ENCODE data around the gene ATR. TPM values are rescaled to one million over a fixed set of nuclear protein-coding genes. Genes with fewer than 3 reads are reported as not detected.
"Not testable (repeated sequence)": the region's sequence is repeated elsewhere in the genome, so short reads cannot be mapped to it uniquely, and the experiment has no call there.

ATR gene
- polyA plus RNA-seq, 4 donors: 3.5 to 15.0 (median 7.4) TPM

DNA sequence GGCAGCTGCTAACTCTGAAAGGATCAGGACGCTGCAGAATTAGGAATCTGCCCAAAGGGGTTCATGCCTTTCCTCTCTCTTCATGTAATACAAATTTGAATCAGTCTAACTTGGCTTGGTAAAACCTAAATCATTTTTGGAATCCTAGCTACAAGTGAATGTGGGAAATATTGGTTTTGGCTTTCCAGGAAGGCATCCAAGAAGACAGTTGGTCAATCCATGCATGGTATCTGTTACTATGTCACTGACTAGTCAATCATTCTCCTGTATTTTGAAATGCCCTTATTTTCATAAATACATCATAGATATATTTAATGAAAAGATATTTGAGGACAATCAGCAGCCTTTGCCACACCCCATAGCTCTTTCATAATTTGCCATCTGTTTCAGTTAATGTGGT is 10.2 kb upstream of the ATR start:
- Histone ChIP-seq H3K4me3 (ENCODE audit: low read depth in 1 of 3, low read length in 3 of 3) (no peak overlapping the region), H3K4me1 (ENCODE audit: control insufficient read depth in 3 of 3, insufficient read depth in 2 of 3, low read depth in 1 of 3, low read length in 2 of 3) (no peaks in the 10 kb centered on the region), H3K36me3 (ENCODE audit: control insufficient read depth in 3 of 3, insufficient read depth in 2 of 3, low read depth in 1 of 3, low read length in 3 of 3) (no peaks in the 10 kb centered on the region), H3K27me3 (ENCODE audit: control insufficient read depth in 3 of 3, insufficient read depth in 3 of 3, low read length in 3 of 3) (peaks cover 0 to 2% (median 0%) of the 10 kb centered on the region in 3 donors), H3K9me3 (ENCODE audit: control insufficient read depth in 2 of 2, insufficient read depth in 1 of 2, low read depth in 1 of 2, low read length in 1 of 2) (no peaks in the 10 kb centered on the region), H3K27ac (ENCODE audit: low read depth in 1 of 3, low read length in 2 of 3) (no peak overlapping the region)
- DNase-seq: no peak
- 80 to 96% (median 85%) methylated on average over 1 of the region's 1 CpG for WGBS, 3 donors
- FAIRE-seq: no peak

DNA sequence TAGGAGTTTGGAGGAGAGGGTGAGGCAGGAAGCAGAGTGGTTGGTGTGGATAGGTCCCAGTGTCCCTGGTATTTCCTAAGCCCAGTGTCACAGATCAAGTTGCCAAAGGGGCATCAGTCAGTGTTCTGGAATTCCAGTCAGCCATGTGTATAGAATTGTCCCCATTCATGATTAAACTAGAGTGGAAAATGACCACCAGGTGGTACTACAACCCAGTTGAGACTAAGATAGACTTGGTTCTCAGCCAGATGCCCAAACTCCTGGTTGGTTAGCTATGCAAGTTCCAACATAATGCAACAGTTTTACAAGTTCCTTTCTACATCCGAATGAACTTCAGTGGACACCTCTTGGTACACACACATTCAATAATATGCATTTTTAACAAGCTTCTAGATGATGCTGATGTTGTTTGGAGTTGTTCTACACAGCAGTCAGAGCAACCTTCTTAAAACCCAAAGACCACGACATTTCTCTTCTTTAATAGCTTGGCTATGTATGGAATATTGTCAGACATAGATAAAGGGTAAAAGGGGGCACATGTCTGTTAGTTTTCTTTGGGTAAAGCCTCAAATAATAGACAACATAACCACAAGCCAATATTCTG is 8.4 kb upstream of the ATR start:
- no peaks in the 10 kb centered on the region for H3K36me3 ChIP-seq (ENCODE audit: control insufficient read depth in 3 of 3, insufficient read depth in 2 of 3, low read depth in 1 of 3, low read length in 3 of 3)
- H3K27me3 ChIP-seq (ENCODE audit: control insufficient read depth in 3 of 3, insufficient read depth in 3 of 3, low read length in 3 of 3): peaks cover 0 to 3% (median 2%) of the 10 kb centered on the region in 3 donors
- DNase-seq (peak; percentile 82 to 84), FAIRE-seq (no peak)
- no peaks in the 10 kb centered on the region for H3K9me3 ChIP-seq (ENCODE audit: control insufficient read depth in 2 of 2, insufficient read depth in 1 of 2, low read depth in 1 of 2, low read length in 1 of 2)
- H3K4me3 ChIP-seq (ENCODE audit: low read depth in 1 of 3, low read length in 3 of 3): no peak overlapping the region
- H3K4me1 ChIP-seq (ENCODE audit: control insufficient read depth in 3 of 3, insufficient read depth in 2 of 3, low read depth in 1 of 3, low read length in 2 of 3): no peaks in the 10 kb centered on the region
- 45 to 50% (median 48%) methylated on average over 2 of the region's 2 CpGs for WGBS, 3 donors
- no peak overlapping the region for H3K27ac ChIP-seq (ENCODE audit: low read depth in 1 of 3, low read length in 2 of 3)

DNA sequence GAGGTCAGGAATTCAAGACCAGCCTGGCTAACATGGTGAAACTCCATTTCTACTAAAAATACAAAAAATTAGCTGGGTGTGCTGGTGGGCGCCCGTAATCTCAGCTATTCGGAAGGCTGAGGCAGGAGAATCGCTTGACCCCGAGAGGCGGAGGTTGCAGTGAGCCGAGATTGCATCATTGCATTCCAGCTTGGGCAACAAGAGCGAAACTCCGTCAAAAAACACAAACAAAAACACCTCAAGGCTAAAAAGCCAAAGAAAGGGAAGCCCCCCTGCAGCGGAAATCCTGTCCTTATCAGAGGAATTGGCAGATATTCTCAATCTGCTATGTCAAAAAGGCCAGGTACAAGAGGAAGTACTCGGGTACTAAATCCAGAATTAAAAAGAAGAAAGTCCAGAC is 2.5 kb upstream of the ATR start:
- WGBS, 3 donors: 80 to 84% (median 80%) methylated on average over 11 of the region's 11 CpGs
- H3K36me3 ChIP-seq (ENCODE audit: control insufficient read depth in 3 of 3, insufficient read depth in 2 of 3, low read depth in 1 of 3, low read length in 3 of 3); DNase-seq; H3K27ac ChIP-seq (ENCODE audit: low read depth in 1 of 3, low read length in 2 of 3); H3K27me3 ChIP-seq (ENCODE audit: control insufficient read depth in 3 of 3, insufficient read depth in 3 of 3, low read length in 3 of 3); FAIRE-seq; H3K9me3 ChIP-seq (ENCODE audit: control insufficient read depth in 2 of 2, insufficient read depth in 1 of 2, low read depth in 1 of 2, low read length in 1 of 2); H3K4me3 ChIP-seq (ENCODE audit: low read depth in 1 of 3, low read length in 3 of 3): not testable (repeated sequence)
- peaks cover 0 to 10% (median 4%) of the 10 kb centered on the region in 3 donors for H3K4me1 ChIP-seq (ENCODE audit: control insufficient read depth in 3 of 3, insufficient read depth in 2 of 3, low read depth in 1 of 3, low read length in 2 of 3)

DNA sequence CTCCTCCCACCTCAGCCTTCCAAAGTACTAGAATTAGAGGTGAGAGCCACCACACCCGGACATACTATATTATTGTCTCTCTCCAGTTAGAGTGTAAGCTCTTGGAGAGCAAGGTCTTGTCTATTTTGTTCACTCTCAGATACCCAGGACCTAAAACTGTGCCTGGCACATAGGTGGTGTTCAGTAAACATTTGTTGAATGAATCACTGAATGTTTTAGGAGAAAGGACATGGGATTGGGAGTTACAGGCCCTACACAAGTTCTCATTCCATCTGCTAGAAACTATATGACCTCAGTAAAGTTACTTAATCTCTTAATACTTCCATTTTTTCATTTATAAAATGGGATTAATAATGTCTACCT is 1.5 kb upstream of the ATR start:
- DNase-seq: no peak
- FAIRE-seq: no peak

DNA sequence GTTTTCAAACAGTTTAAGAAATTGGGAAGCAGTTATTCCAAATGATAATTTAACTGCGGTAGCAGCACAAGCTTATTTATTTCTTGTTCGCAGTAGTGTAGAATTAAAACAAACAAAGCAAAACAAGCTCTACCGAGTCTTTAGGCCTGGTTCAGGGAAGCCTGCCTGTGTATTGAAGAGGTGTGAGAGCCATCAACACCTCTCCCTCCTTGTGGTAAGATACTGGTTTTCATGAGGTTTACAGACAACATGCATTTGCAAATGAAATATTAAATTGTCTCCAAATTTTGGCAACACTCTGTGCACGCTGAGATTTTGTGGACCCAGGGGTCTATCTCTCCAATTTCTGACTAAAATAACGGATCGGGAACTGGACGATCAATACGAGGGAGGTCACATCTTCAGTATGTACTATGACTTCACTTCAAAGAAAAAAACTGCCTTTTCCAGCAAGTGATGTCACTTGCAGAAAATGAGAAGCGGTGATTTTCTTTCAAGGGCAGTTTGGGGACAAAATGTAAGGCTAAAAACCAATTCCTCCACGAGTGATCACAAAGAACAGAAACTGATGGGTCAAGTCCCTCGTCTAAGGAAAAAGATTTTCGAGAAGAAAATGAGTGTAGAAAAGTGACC is 721 bp downstream of the ATR start:
- H3K9me3 ChIP-seq (ENCODE audit: control insufficient read depth in 2 of 2, insufficient read depth in 1 of 2, low read depth in 1 of 2, low read length in 1 of 2): no peaks in the 10 kb centered on the region
- H3K36me3 ChIP-seq (ENCODE audit: control insufficient read depth in 3 of 3, insufficient read depth in 2 of 3, low read depth in 1 of 3, low read length in 3 of 3): no peaks in the 10 kb centered on the region
- peaks cover 0 to 4% (median 0%) of the 10 kb centered on the region in 3 donors for H3K27me3 ChIP-seq (ENCODE audit: control insufficient read depth in 3 of 3, insufficient read depth in 3 of 3, low read length in 3 of 3)
- peaks cover 0 to 10% (median 4%) of the 10 kb centered on the region in 3 donors for H3K4me1 ChIP-seq (ENCODE audit: control insufficient read depth in 3 of 3, insufficient read depth in 2 of 3, low read depth in 1 of 3, low read length in 2 of 3)
- no peak for FAIRE-seq
- 2 to 5% (median 5%) methylated on average over 12 of the region's 12 CpGs for WGBS, 3 donors
- H3K27ac ChIP-seq (ENCODE audit: low read depth in 1 of 3, low read length in 2 of 3): peak overlapping the region in 2 of 3 donors; percentile 93 to 100
- no peak for DNase-seq
- peak overlapping the region; percentile 74 to 97 (median 77) for H3K4me3 ChIP-seq (ENCODE audit: low read depth in 1 of 3, low read length in 3 of 3)

More for the DNA sequence above, 1.5 kb upstream of the ATR start:
- Histone ChIP-seq H3K27me3 (ENCODE audit: control insufficient read depth in 3 of 3, insufficient read depth in 3 of 3, low read length in 3 of 3) (peaks cover 0 to 7% (median 0%) of the 10 kb centered on the region in 3 donors), H3K4me3 (ENCODE audit: low read depth in 1 of 3, low read length in 3 of 3) (no peak overlapping the region), H3K9me3 (ENCODE audit: control insufficient read depth in 2 of 2, insufficient read depth in 1 of 2, low read depth in 1 of 2, low read length in 1 of 2) (no peaks in the 10 kb centered on the region), H3K36me3 (ENCODE audit: control insufficient read depth in 3 of 3, insufficient read depth in 2 of 3, low read depth in 1 of 3, low read length in 3 of 3) (no peaks in the 10 kb centered on the region), H3K4me1 (ENCODE audit: control insufficient read depth in 3 of 3, insufficient read depth in 2 of 3, low read depth in 1 of 3, low read length in 2 of 3) (peaks cover 0 to 10% (median 4%) of the 10 kb centered on the region in 3 donors), H3K27ac (ENCODE audit: low read depth in 1 of 3, low read length in 2 of 3) (peak overlapping the region in 1 of 3 donors; percentile 100)
- 89 to 96% (median 91%) methylated on average over 1 of the region's 1 CpG for WGBS, 3 donors

DNA sequence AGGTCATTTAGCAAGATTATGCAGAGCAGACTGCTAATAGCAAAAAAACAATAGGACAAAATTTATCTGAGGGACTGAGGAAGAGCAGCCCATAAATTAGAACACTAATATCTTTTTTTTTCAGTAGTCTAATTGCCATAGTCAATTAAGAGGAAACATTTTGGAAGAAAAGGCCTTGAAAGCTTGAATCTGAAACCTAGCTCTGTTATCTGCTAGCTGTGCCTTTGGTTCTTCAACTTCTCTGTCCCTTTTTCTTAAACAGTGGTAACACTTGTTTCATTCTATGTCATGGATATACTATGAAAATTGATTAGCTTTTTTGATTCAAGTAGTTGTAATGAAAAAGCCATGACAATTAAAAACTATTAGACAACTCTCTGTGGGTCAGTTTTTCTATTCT is 1.7 kb downstream of the ATR start:
- no peak overlapping the region for H3K27ac ChIP-seq (ENCODE audit: low read depth in 1 of 3, low read length in 2 of 3)
- no peak overlapping the region for H3K4me3 ChIP-seq (ENCODE audit: low read depth in 1 of 3, low read length in 3 of 3)
- H3K36me3 ChIP-seq (ENCODE audit: control insufficient read depth in 3 of 3, insufficient read depth in 2 of 3, low read depth in 1 of 3, low read length in 3 of 3): no peaks in the 10 kb centered on the region
- DNase-seq: no peak
- H3K4me1 ChIP-seq (ENCODE audit: control insufficient read depth in 3 of 3, insufficient read depth in 2 of 3, low read depth in 1 of 3, low read length in 2 of 3): peaks cover 0 to 10% (median 4%) of the 10 kb centered on the region in 3 donors
- FAIRE-seq: no peak
- peaks cover 0 to 3% (median 0%) of the 10 kb centered on the region in 3 donors for H3K27me3 ChIP-seq (ENCODE audit: control insufficient read depth in 3 of 3, insufficient read depth in 3 of 3, low read length in 3 of 3)
- no peaks in the 10 kb centered on the region for H3K9me3 ChIP-seq (ENCODE audit: control insufficient read depth in 2 of 2, insufficient read depth in 1 of 2, low read depth in 1 of 2, low read length in 1 of 2)

DNA sequence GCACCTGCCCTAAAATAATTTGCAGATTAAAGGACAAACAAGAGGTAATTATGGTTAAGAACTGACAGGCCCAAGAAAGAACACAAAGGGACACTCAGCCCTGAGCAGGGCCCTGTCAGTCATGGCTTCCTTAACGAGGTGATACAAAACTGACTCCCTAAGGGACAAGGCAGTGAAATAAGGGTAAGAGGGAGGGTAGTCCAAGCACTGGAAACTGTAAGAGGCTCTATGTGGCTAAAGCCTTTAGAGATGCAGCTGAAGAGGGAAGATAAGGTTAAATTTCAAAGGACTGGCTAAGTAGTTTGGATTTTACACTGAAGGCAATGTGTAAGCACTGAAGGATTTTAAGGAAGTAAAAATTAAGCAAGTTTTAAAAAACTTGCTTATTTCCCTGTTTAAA is 3.9 kb downstream of the ATR start:
- peaks cover 0 to 3% (median 0%) of the 10 kb centered on the region in 3 donors for H3K36me3 ChIP-seq (ENCODE audit: control insufficient read depth in 3 of 3, insufficient read depth in 2 of 3, low read depth in 1 of 3, low read length in 3 of 3)
- peaks cover 0 to 9% (median 4%) of the 10 kb centered on the region in 3 donors for H3K4me1 ChIP-seq (ENCODE audit: control insufficient read depth in 3 of 3, insufficient read depth in 2 of 3, low read depth in 1 of 3, low read length in 2 of 3)
- no peaks in the 10 kb centered on the region for H3K9me3 ChIP-seq (ENCODE audit: control insufficient read depth in 2 of 2, insufficient read depth in 1 of 2, low read depth in 1 of 2, low read length in 1 of 2)
- no peak overlapping the region for H3K4me3 ChIP-seq (ENCODE audit: low read depth in 1 of 3, low read length in 3 of 3)
- H3K27ac ChIP-seq (ENCODE audit: low read depth in 1 of 3, low read length in 2 of 3): no peak overlapping the region
- 19 to 52% (median 47%) methylated on average over 1 of the region's 1 CpG for WGBS, 3 donors
- no peak for FAIRE-seq
- no peak for DNase-seq
- H3K27me3 ChIP-seq (ENCODE audit: control insufficient read depth in 3 of 3, insufficient read depth in 3 of 3, low read length in 3 of 3): no peaks in the 10 kb centered on the region

DNA sequence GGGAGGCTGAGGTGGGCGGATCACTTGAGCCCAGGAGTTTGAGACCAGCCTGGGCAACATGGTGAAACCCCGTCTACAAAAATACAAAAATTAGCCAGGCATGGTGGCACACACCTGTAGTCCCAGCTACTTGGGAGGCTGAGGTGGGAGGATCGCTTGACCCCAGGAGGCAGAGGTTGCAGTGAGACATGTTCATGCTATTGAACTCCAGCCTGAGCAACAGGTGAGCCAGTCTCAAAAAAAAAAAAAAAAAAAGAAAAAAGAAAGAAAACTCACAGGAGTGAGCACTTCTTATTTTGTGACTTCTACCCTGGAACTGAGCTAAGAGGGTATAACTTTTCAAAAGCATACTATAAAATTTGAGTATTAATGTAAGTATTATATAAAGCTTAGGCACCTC is 4.3 kb downstream of the ATR start:
- H3K36me3 ChIP-seq (ENCODE audit: control insufficient read depth in 3 of 3, insufficient read depth in 2 of 3, low read depth in 1 of 3, low read length in 3 of 3); H3K9me3 ChIP-seq (ENCODE audit: control insufficient read depth in 2 of 2, insufficient read depth in 1 of 2, low read depth in 1 of 2, low read length in 1 of 2); H3K27me3 ChIP-seq (ENCODE audit: control insufficient read depth in 3 of 3, insufficient read depth in 3 of 3, low read length in 3 of 3); H3K4me3 ChIP-seq (ENCODE audit: low read depth in 1 of 3, low read length in 3 of 3); DNase-seq; H3K27ac ChIP-seq (ENCODE audit: low read depth in 1 of 3, low read length in 2 of 3); FAIRE-seq; H3K4me1 ChIP-seq (ENCODE audit: control insufficient read depth in 3 of 3, insufficient read depth in 2 of 3, low read depth in 1 of 3, low read length in 2 of 3): not testable (repeated sequence)
- 96 to 98% (median 98%) methylated on average over 3 of the region's 3 CpGs for WGBS, 3 donors

Measured in small intestine (tissue), 7 donors.